HG03066 (cell line): Measurements from ENCODE around the gene CPSF4.

Source experiments
- ATAC-seq: cut with Tn5 transposase; IDR thresholded peaks from one replicate; pipeline ENCODE4 v1.9.1; 2021; ENCODE audit warnings: low read depth; ENCODE audit not compliant: unreplicated experiment

Gene CPSF4

DNA sequence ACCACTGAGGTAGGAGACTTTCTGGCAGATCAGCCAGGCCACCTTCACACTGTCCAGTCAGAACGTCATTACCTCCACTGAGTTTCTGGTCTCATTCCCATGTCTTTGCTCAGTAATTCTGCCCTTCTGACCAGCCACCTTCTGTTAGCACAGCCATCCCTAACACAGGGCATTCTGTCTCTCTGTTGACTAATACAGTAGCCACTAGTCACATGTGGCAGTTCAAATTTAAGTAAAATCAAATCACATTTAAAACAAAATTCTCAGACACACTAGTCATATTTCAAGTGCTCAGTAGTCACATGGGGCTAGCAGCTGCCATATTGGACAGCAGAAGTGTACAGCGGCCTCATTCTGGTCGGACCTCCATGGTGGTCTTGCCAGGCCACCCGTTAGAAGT is 7.4 kb downstream of the CPSF4 start:
- no peak for ATAC-seq

DNA sequence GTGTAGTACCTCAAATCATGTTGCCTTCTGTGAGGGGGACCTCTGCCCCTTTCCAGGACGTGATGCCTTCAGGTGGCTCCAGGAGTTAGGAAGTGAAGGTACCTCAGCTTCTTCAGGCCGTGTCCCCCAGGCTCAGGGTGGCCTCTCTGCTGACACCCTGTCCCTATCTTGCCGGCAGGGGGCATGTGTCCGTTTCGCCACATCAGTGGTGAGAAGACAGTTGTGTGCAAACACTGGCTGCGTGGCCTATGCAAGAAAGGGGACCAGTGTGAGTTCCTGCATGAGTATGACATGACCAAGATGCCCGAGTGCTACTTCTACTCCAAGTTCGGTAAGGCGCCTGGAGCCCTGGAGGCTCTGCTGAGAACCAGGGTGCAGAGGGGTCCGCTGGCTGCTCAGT is 9.2 kb downstream of the CPSF4 start:
- ATAC-seq: no peak

DNA sequence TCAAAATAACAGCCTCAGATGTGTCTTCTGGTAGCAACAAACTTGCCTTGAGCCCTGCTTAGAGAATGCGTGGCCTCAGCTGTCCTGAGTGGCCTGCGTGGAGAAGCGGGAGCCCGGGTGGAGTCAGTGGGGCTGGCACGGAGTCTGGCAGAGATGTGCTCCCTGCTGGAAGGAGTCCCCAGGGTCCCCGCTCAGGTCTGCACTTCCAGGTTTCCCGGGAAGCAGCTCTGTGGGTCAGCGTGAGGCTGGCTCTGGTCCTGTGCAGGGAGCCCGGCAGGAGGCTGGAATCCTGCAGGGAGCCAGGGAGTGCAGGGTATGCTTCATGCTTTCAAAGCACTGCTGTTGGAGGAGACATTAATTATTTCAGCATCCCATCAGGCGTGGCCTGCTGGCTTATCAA is 10.1 kb downstream of the CPSF4 start:
- no peak for ATAC-seq

DNA sequence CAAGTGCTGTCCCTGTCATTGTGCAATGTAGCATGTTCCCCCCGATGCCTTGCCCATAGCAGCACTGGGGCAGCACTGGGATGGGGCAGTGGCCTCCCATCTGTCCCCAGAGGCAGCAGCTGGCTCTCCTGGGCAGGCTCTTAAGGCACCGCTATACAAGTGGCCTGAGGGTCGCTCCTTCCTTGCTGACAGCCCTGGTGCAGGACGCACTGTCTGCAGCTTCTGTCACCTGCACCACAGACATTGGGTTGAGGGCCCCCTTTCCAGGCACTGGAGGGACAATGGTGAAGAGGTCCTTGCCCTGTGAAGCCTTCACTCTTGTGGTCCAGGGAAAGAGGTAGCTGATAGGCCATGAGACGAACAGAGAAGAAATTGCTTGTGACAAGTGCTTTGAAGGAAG is 10.6 kb downstream of the CPSF4 start:
- no peak for ATAC-seq

DNA sequence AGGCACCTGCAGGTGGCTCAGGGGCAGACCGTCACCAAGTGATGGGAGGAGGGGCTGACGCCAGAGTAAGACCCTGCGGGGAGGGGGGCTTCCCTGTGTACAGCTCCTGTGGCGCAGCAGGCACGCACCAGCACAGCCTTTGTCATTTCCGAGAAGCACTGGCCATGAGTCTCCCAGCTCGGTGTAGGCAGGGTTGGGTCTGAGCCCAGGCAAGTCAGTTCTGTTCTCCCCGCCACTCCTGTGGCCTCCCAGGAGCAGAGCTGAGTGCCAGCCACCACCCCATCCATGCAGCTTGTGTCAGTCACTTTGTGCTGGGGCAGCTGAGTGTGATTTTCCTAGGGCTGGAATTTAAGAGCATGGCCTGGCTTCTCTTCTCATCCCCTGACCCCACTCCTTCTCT is 13.2 kb downstream of the CPSF4 start:
- ATAC-seq: no peak

DNA sequence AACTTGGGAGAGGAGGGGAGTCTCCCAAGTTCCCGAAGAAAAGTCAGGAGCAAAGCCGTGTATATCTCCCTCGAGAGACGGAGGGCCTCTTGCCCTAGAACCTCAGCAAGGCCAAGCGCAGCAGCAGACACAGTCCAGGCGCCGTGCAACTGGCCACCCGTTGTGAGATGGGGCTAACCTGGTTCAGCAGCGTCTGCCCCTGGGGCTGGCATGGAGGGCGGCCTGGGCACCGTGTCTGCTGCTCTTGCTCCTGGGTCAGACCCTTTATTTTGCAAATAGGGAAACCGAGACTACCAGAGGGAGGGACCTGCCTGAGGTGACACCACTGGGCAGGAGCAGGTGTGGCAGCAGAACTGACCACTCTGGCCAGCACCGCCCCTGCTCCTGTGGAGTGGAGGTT is 13.8 kb downstream of the CPSF4 start:
- no peak for ATAC-seq

DNA sequence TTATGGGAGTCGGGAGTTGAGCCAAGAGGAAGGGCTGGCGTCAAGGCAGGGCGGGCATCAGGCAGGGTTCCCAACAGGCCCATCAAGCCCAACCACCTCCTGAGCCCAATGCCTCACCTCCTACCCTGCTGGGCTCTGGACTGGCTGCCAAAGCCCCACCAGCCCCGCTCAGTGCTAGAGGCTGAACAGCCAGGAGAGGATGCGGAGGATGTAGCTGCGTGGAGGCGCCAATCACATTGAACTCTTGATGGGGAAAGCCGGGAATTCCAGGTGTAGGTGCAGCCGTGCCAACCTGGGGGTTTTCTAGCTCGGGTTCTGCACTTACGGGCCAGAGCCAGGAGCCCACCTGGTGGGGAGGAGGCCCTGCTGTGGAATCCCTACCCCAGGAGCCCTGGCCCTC is 14.4 kb downstream of the CPSF4 start:
- ATAC-seq: no peak

DNA sequence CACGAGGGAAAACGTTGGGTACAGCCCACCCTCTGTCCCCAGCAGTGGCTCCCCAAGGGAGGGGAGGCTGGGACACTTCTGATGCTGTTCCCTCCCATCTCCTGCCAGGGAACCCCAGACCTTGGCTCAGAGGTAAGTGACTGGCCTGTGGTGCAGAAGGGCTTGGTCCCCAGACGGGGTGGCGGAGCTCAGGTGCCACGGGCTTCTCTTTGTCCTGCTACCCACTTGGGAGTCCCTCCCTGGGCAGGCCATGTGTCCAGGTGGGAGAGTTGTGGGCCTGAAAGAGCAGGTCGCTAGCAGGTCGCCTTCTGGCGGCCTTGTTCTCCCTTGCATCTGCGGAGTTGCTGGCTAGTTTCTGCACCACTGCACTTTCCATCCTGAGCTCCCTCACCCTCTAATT is 17.1 kb downstream of the CPSF4 start:
- ATAC-seq: no peak

DNA sequence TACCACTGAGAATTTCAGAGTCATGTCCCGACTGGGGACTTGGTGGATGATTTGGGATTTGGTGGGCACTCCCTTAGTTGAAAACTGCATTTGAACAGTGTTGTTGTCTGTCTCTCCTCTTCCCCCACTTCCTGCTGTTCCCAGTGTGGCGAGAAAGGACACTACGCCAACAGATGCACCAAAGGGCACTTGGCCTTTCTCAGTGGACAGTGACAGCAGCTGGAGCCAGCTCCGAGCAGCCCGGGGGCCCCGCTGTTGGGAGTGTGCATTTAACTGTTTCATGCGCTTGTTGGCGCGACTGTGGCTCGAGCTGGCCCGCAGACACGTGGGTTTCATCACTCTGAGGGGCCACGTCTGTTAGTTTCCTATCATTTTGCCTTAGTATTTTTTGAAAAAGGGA is 17.5 kb downstream of the CPSF4 start:
- no peak for ATAC-seq

DNA sequence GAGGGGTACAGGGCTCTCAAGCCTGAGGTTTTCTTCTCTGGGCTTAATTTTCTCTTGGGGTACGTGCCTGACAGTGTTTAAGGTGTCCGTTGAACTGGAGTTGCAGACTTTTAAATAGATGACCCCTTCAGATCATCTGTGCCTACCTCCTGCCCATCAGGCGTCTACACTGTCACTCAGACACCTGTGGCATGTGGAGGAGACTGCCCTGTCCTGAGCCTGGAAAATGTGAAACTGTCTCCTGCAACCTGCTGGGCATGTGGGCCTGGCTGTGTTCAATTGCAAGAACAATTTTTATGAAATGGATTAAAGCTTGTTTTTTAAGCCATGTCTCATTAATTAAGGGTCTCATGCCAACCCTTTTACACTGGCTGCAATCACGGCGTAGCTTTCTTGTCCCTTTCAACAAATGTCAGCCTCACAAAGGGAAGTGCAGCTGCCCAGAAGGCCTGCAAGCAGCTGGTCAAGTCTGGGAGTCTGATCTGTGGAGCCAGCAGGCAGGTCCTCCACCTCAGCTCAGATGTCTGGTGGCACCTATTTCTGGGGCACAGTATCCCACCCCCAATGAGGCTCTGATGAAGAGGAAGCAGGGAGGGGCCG is 18.4 kb downstream of the CPSF4 start:
- no peak for ATAC-seq

DNA sequence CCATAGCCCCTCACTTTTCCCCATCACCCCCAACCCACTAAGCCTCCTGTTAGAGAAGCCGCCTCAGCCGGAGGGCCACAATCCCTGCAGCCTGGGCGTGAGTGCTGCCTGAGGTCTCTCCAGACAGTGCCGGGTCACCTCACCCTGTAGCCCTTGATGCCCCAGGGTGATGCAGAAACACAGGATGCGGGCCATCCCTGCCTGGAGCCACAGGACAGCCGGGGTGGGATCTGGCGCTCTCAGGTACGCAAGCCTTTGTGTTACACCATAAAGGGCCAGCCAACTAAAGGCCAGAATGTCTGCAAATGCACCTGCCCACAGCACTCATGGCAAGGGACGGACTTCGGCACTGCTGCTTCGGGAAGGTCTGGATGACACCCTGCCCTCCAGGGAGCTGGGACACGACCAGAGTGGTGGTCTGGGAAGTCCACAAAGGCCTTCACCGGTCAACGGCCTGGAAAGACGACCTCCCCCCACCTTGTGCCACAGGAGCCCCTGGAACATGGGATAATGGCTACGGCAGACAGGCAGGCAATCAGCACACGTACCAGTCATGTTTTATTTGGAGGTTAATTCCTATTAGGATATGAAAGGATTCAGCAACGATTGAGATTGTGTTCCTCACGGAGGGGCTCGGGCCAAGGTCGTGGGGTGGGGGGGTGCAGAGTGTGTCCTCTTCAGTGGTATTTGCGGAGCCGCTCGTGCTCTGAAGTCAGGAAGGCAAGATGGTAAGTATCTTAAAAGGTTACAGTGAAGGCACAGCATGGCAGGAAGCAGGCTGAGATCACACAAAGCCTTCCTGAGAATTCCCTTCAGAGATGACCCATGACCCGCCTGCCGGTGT is 19.1 kb downstream of the CPSF4 start:
- ATAC-seq: no peak

DNA sequence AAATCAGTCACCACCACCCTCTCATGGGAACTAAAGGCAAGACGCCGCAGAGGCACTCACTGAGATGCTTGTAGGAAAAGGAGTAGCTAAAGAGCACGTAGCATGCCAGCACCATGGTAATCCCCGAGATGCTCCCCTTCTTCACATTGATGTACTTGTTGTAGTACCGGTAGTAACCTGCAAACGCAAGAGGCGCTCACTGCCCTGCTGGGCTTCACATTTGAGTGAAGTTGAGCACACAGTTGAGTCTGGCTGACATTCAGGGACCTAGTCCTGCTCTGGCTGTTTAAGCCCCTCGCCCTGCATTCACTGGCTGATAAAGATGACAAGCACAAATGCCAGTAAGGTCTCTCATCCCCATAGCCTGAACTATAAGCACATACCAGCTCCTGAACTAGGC is 20.3 kb downstream of the CPSF4 start:
- ATAC-seq: no peak

DNA sequence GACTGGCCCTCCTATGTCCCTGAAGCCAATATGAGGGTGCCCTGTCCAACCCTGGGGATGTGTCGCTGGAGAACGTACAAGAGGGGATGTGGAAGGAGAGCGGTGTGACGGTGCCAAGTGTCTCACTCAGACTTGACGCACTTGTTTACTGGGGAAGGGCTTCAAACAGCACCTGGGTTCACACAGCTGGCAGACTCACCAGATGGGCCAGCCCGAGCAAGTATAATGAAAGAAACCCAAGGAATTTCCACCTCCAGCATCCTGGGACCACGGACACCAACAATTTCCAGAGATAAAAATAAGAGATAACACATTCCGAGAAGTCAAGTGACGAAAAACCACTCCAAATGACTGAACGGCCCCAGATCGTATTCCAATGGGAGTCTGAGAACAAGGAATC is 21.9 kb downstream of the CPSF4 start:
- no peak for ATAC-seq

DNA sequence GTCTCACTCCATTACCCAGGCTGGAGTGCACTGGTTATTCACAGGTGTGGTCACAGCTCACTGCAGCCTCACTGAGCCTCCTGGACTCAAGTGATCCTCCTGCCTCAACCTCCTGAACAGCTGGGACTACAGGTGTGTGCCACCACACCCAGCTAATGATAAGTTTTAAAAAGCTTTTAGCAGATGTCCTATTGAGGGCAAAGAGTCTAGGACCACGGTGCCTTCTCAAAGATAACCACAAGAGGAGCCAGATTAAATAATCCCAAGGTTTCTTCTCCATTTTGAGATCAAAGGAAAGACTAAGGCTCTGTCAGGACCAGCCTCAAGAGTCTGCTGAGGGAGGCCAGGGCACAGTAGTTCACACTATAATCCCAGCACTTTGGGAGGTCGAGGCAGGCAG is 22.5 kb downstream of the CPSF4 start:
- ATAC-seq: no peak

DNA sequence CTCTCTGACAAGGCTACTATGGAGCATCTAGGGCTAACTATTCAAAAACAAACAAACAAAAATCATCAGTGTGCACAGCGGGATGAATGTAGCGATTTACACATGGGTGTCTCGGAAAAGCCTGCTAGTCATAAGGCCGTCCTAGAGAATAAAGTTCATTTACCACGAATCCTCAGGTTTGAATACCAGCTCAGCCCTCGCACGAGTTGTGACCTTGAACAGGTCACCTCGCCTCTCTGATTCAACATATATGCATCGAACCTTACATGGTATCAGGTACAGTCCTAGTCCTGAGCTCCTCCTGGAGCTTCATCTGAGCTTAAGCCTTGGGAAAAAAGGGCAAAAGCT is 26.7 kb downstream of the CPSF4 start:
- ATAC-seq: no peak

DNA sequence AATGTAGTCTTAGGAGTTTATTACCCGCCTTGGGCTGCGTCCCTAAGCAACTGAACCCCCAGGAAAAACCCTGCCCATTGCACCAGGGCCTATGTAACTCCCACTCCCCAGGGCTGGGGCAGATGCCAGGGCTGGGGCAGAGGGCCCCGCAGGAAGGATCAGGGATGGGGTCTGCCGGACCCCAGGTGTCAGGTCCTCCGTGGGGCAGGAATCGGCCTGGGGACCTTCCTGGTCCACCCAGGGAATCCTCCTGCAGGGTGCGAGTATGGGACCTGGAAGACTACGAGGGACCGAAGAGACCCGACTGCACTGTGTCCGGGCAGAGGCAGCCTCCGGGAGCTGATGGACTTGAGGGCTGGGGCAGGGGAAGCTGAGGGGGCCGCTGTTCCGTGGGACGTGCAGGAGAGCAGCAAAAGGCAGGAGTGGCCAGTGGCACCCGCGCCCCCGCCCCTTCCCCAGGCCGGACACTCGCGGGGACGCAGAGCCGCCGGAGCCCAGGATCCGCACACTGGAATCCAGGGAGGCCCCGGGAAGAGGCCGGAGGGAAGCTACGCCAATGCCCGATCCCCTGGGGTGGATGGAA is 29.7 kb downstream of the CPSF4 start:
- no peak for ATAC-seq

DNA sequence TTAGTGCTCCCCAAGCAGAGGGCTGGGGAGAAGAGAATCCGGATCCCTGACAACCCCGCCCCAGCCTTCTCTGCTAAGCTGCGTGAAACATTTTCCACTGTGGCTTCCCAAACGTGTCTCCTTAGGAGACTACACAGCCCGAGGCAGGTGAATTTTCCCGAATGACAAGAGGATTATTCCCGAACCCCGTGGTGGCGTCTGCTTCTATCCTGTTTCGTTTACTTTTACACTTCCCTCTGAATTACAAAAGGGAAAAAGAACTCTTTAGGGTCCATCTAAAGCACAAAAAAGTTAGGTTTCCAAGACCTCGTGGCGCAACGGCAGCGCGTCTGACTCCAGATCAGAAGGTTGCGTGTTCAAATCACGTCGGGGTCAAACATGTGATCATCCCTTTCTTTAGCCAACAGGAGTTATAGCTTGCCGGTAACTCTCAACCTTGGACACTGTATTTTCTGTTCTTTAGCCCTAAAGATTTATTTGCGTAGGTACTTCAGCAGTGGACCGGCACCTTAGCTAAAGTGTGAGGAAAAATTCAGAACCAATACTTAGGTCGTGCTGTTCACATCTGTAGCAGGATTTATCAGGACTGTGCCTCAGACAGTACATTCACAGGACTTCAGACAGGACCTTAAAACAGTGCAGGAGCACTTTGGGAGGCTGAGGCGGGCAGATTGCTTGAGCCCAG is 30.8 kb downstream of the CPSF4 start:
- no peak for ATAC-seq

DNA sequence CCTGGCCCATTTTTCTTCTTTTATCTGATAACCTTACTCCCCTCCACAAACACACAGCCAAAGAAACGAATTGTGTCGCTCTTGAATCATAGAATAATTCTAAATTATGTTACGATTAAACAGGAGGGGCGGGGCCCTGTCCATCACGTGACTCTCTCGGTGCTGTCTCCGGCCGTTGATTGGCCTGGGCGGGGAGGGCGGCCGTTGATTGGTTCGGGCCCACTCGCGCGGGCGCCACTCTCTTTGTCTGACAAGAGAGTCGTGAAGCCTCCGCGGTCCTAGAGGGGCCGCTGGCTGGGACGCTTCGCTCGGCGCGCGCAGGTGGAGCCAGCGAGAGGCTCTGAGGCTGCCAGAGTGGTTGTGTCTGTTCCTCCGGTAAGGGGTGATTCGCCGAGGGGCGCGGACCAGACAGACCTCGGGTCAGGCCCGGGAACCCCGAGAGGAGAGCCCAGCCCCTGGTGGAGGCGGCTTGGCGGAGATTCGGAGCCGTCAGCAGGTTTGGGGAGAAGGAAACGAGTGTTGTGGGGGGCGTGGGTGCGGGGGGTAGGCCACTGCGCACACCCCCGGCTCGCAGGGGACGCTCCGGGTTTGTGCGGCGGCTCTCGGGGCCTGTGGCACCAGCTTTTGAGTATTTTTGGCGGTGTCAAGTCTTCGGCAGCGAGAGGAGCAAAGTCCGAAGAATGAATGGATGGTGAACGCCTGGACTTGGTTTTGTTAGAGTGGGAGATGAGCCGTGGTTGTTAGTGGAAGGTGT is 34.0 kb downstream of the CPSF4 start, which contains the start of gene ZNF789:
Gene ZNF789 (plus strand): TSS at position 330 of the 754 bp plus-strand sequence. CDS start 3,567 bp downstream, outside the sequence.
- peak; percentile 90 for ATAC-seq

DNA sequence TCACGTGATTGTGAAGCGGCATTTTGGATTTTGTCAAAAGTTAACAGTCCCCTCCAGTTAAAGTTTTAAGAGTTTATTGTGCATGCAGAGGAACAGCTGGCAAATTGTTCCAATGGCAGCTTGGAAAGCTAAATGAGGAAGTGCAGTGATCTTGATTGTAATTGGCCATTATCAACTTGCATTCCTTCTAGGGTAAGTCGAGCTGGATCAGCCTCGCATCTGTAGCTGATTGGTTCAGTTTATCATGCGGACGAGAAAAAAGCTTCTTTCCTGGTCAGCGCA is 34.5 kb downstream of the CPSF4 start:
- no peak for ATAC-seq

DNA sequence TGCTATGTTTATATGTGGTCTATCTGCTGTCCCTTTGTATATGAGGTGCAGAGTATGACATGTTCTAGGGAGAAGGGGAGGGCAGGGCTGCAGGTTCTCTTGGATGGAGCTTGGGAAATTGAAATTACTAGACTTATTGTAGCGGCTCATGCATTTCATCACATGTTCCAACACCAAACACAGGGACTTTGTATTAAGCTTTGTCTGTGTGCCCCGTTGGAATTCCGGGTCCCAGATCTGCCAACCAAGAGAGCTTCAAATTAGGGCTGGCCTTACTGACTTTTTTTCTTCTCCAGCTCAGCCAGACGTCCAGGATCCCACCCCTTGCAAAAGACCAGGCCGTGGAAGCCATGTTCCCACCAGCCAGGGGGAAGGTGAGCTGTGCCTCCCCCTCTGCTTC is 37.4 kb downstream of the CPSF4 start:
- no peak for ATAC-seq
